HepG2 (cell line): ENCODE data around the gene CTDSP1. TPM values are rescaled to one million over a fixed set of nuclear protein-coding genes. Genes with fewer than 3 reads are reported as not detected.

ENCODE experiments used
- CCAR2 ChIP-seq: fragments of 200-400 bp; formaldehyde crosslinking; optimal IDR thresholded peaks from 2 replicates; pipeline ENCODE3; 2018; ENCODE audit warnings: low read depth, mild to moderate bottlenecking, low read length, moderate library complexity
- DR1 ChIP-seq: sonication (generic); formaldehyde crosslinking; IDR thresholded peaks from 2 replicates; pipeline ENCODE4 v1.8.0; 2021; ENCODE audit warnings: mild to moderate bottlenecking, missing genetic modification reagents, inconsistent platforms
- HNRNPLL ChIP-seq: fragments of 200-400 bp; formaldehyde crosslinking; IDR thresholded peaks from 2 replicates; pipeline ENCODE4 v1.6.1; 2017; ENCODE audit warnings: mild to moderate bottlenecking, low read depth, low read length; ENCODE audit not compliant: poor library complexity, severe bottlenecking
- IKZF1 ChIP-seq: fragments of 450-650 bp; IDR thresholded peaks from 2 replicates; pipeline ENCODE4 v1.7.1; 2016
- KLF6 ChIP-seq: IDR thresholded peaks from 2 replicates; pipeline ENCODE4 v1.8.0; 2016; ENCODE audit warnings: missing biosample characterization, missing genetic modification reagents
- MIER2 ChIP-seq: IDR thresholded peaks from 2 replicates; pipeline ENCODE4 v1.6.1; 2016; ENCODE audit warnings: missing biosample characterization, missing genetic modification reagents
- NCOR1 ChIP-seq: fragments of 200-600 bp; sonication (generic); IDR thresholded peaks from 2 replicates; pipeline ENCODE4 v1.7.0; 2017; ENCODE audit warnings: antibody characterized with exemption, low read length, borderline replicate concordance
- PHF21A ChIP-seq: sonication (generic); formaldehyde crosslinking; IDR thresholded peaks from 2 replicates; pipeline ENCODE4 v1.5.0; 2020; ENCODE audit warnings: mild to moderate bottlenecking, missing genetic modification reagents
- RBM22 ChIP-seq: fragments of 200-400 bp; formaldehyde crosslinking; optimal IDR thresholded peaks from 2 replicates; pipeline ENCODE3; 2017; ENCODE audit warnings: mild to moderate bottlenecking, low read length, moderate library complexity
- RFX1 ChIP-seq: fragments of 450-650 bp; IDR thresholded peaks from 2 replicates; pipeline ENCODE4 v1.6.1; 2017
- ZNF20 ChIP-seq: sonication (generic); formaldehyde crosslinking; IDR thresholded peaks from 2 replicates; pipeline ENCODE4 v1.4.0; 2020; ENCODE audit warnings: mild to moderate bottlenecking, moderate library complexity, missing genetic modification reagents
- ZNF326 ChIP-seq: sonication (generic); formaldehyde crosslinking; IDR thresholded peaks from 2 replicates; pipeline ENCODE4 v1.4.0; 2020; ENCODE audit warnings: missing genetic modification reagents, borderline replicate concordance
- ZNF543 ChIP-seq: sonication (generic); formaldehyde crosslinking; IDR thresholded peaks from 2 replicates; pipeline ENCODE4 v1.4.0; 2020; ENCODE audit warnings: mild to moderate bottlenecking, missing genetic modification reagents
- ZSCAN30 ChIP-seq: sonication (generic); formaldehyde crosslinking; IDR thresholded peaks from 2 replicates; pipeline ENCODE4 v1.5.0; 2020; ENCODE audit warnings: mild to moderate bottlenecking, missing genetic modification reagents
- ZZZ3 ChIP-seq: sonication (generic); formaldehyde crosslinking; IDR thresholded peaks from 2 replicates; pipeline ENCODE4 v1.4.0; 2020; ENCODE audit warnings: missing genetic modification reagents, mild to moderate bottlenecking, borderline replicate concordance
- polyA plus RNA-seq, 8 experiments: library from polyadenylated mRNA; depleted of rRNA in 3 of 8; stranded (reverse) in 7 of 8; unstranded in 1 of 8; fragments of >200 nt; fragmentation: Illumina TruSeq in 4 of 8; extraction: Trizol in 4 of 8; gene quantifications; 2 replicates each; pipeline versions ENCODE4 v1.2.1 to v1.2.3, GENCODE V29; 2011 to 2016; ENCODE audit warnings: low read depth in 4 of 8, missing spikeins in 1 of 8, mixed read lengths in 1 of 8; ENCODE audit not compliant: insufficient read depth in 1 of 8
- total RNA-seq, 5 experiments: library from RNA; depleted of rRNA; stranded (reverse); fragments of >200 nt; fragmentation: Illumina TruSeq; extraction: Trizol; gene quantifications; 2 replicates each; pipeline ENCODE4 v1.2.3, GENCODE V29; 2016; ENCODE audit warnings: low read depth in 1 of 5
- TF ChIP-seq, protein P1 (sequence below): sonication (generic); formaldehyde crosslinking; IDR thresholded peaks from 2 replicates; pipeline ENCODE4 v1.5.0; 2020; ENCODE audit warnings: missing genetic modification reagents, mild to moderate bottlenecking, borderline replicate concordance
- TF ChIP-seq, protein P2 (sequence below): sonication (generic); formaldehyde crosslinking; IDR thresholded peaks from 2 replicates; pipeline ENCODE4 v1.5.0; 2020; ENCODE audit warnings: missing genetic modification reagents
- TF ChIP-seq, protein P3 (sequence below): sonication (generic); formaldehyde crosslinking; IDR thresholded peaks from 2 replicates; pipeline ENCODE4 v1.4.0; 2020; ENCODE audit warnings: mild to moderate bottlenecking, missing genetic modification reagents
- TF ChIP-seq, protein P4 (sequence below): sonication (generic); formaldehyde crosslinking; IDR thresholded peaks from 2 replicates; pipeline ENCODE4 v1.4.0; 2020; ENCODE audit warnings: missing genetic modification reagents
- TF ChIP-seq, protein P5 (sequence below): sonication (generic); formaldehyde crosslinking; IDR thresholded peaks from 2 replicates; pipeline ENCODE4 v1.4.0; 2020; ENCODE audit warnings: mild to moderate bottlenecking, missing genetic modification reagents, borderline replicate concordance

Gene CTDSP1
- total and polyA plus RNA-seq, 2 of the 13 experiments (the other 11 are each of a cell fraction or from before 2014, with no cell fraction given): 91.0 to 268 TPM

DNA sequence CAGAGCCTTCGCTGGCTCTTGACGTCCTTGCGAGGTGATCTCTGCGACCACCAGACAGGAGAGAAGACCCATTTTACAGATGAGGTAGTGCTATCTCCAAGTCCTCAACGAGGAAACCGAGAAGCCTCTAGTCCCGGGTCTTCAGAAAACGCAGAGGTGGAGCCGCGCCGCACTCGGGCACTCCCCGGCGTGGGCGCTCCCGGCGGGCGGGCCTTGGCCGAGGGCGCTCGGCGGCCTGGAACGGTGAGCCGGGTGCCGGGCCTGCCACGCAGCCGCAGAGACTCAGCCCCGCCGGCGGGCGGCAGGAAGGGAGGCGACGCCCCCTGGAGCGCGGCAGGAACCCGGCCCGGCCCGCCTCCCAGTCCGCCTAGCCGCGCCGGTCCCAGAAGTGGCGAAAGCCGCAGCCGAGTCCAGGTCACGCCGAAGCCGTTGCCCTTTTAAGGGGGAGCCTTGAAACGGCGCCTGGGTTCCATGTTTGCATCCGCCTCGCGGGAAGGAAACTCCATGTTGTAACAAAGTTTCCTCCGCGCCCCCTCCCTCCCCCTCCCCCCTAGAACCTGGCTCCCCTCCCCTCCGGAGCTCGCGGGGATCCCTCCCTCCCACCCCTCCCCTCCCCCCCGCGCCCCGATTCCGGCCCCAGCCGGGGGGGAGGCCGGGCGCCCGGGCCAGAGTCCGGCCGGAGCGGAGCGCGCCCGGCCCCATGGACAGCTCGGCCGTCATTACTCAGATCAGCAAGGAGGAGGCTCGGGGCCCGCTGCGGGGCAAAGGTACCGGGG, at the start of gene CTDSP1 (continued):
- TF ChIP-seq ZNF326 (CRISPR knock-in tag) (0 out of 2 replicates have a peak, but pooled peaks have one; percentile 52), ZNF20 (CRISPR knock-in tag) (no peak), DR1 (peak; percentile 59; the same call in 1 of the 2 replicates), ZNF543 (CRISPR knock-in tag) (peak; percentile 62; the same call in 1 of the 2 replicates), NCOR1 (peak; percentile 59; the same call in 1 of the 2 replicates), ZZZ3 (no peak), HNRNPLL (peak; percentile 41), MIER2 (CRISPR knock-in tag) (0 out of 2 replicates have a peak, but pooled peaks have one; percentile 35), ZSCAN30 (CRISPR knock-in tag) (no peak), RBM22 (no peak), IKZF1 (no peak), CCAR2 (no peak), RFX1 (no peak), PHF21A (CRISPR knock-in tag) (peak; percentile 62; the same call in 1 of the 2 replicates), KLF6 (CRISPR knock-in tag) (peak; percentile 82)
- TF ChIP-seq, protein P1, sequence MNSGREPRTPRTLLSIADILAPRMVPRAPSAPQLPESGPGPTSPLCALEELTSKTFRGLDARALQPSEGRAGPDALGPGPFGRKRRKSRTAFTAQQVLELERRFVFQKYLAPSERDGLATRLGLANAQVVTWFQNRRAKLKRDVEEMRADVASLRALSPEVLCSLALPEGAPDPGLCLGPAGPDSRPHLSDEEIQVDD (CRISPR knock-in tag): no peak; the same call in 1 of the 2 replicates
- TF ChIP-seq, protein P2, sequence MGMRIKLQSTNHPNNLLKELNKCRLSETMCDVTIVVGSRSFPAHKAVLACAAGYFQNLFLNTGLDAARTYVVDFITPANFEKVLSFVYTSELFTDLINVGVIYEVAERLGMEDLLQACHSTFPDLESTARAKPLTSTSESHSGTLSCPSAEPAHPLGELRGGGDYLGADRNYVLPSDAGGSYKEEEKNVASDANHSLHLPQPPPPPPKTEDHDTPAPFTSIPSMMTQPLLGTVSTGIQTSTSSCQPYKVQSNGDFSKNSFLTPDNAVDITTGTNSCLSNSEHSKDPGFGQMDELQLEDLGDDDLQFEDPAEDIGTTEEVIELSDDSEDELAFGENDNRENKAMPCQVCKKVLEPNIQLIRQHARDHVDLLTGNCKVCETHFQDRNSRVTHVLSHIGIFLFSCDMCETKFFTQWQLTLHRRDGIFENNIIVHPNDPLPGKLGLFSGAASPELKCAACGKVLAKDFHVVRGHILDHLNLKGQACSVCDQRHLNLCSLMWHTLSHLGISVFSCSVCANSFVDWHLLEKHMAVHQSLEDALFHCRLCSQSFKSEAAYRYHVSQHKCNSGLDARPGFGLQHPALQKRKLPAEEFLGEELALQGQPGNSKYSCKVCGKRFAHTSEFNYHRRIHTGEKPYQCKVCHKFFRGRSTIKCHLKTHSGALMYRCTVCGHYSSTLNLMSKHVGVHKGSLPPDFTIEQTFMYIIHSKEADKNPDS (CRISPR knock-in tag): no peak
- TF ChIP-seq, protein P3, sequence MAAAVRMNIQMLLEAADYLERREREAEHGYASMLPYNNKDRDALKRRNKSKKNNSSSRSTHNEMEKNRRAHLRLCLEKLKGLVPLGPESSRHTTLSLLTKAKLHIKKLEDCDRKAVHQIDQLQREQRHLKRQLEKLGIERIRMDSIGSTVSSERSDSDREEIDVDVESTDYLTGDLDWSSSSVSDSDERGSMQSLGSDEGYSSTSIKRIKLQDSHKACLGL (CRISPR knock-in tag): peak; percentile 54; the same call in 1 of the 2 replicates
- TF ChIP-seq, protein P4, sequence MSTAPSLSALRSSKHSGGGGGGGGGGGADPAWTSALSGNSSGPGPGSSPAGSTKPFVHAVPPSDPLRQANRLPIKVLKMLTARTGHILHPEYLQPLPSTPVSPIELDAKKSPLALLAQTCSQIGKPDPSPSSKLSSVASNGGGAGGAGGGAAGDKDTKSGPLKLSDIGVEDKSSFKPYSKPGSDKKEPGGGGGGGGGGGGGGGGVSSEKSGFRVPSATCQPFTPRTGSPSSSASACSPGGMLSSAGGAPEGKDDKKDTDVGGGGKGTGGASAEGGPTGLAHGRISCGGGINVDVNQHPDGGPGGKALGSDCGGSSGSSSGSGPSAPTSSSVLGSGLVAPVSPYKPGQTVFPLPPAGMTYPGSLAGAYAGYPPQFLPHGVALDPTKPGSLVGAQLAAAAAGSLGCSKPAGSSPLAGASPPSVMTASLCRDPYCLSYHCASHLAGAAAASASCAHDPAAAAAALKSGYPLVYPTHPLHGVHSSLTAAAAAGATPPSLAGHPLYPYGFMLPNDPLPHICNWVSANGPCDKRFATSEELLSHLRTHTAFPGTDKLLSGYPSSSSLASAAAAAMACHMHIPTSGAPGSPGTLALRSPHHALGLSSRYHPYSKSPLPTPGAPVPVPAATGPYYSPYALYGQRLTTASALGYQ (CRISPR knock-in tag): peak; percentile 5
- TF ChIP-seq, protein P5, sequence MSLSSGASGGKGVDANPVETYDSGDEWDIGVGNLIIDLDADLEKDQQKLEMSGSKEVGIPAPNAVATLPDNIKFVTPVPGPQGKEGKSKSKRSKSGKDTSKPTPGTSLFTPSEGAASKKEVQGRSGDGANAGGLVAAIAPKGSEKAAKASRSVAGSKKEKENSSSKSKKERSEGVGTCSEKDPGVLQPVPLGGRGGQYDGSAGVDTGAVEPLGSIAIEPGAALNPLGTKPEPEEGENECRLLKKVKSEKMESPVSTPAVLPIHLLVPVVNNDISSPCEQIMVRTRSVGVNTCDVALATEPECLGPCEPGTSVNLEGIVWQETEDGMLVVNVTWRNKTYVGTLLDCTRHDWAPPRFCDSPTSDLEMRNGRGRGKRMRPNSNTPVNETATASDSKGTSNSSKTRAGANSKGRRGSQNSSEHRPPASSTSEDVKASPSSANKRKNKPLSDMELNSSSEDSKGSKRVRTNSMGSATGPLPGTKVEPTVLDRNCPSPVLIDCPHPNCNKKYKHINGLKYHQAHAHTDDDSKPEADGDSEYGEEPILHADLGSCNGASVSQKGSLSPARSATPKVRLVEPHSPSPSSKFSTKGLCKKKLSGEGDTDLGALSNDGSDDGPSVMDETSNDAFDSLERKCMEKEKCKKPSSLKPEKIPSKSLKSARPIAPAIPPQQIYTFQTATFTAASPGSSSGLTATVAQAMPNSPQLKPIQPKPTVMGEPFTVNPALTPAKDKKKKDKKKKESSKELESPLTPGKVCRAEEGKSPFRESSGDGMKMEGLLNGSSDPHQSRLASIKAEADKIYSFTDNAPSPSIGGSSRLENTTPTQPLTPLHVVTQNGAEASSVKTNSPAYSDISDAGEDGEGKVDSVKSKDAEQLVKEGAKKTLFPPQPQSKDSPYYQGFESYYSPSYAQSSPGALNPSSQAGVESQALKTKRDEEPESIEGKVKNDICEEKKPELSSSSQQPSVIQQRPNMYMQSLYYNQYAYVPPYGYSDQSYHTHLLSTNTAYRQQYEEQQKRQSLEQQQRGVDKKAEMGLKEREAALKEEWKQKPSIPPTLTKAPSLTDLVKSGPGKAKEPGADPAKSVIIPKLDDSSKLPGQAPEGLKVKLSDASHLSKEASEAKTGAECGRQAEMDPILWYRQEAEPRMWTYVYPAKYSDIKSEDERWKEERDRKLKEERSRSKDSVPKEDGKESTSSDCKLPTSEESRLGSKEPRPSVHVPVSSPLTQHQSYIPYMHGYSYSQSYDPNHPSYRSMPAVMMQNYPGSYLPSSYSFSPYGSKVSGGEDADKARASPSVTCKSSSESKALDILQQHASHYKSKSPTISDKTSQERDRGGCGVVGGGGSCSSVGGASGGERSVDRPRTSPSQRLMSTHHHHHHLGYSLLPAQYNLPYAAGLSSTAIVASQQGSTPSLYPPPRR (CRISPR knock-in tag): 0 out of 2 replicates have a peak, but pooled peaks have one; percentile 14
